Stimulated activated CD4-positive, alpha-beta T cell treated with anti-CD3 and anti-CD28 coated beads, Interleukin-1b, Interleukin-23, amount 100 ng/mL, for 24 hours (primary cell): ENCODE results near the gene ZNF892.
"Not testable (repeated sequence)": the region's sequence is repeated elsewhere in the genome, so short reads cannot be mapped to it uniquely, and the experiment has no call there.

ENCODE experiments used
- DNase-seq, 4 experiments: peaks; one replicate each; pipeline ENCODE4 v3.0.0-alpha.2; 2020; ENCODE audit warnings: low read depth in 4 of 4, low spot score in 1 of 4

ZNF892 gene

DNA sequence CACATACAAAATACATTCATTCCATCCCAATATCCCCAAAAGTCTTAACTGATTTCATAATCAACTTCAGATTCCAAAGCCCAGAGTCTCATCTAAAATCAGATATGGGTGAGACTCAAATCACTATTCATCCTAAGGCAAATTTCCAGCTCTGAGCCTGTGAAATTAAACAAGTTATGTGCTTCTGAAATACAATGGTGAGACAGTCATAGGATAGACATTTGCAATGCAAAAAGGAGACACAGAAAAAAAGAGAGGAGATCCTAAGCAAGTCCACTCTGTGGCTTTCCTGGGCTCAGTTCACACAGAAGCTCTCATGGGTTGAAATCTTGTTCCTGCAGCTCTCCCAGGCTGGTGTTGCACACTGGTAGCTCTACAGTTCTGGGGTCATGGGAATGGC lies 18.3 kb downstream of the ZNF892 start:
- no peak for DNase-seq

DNA sequence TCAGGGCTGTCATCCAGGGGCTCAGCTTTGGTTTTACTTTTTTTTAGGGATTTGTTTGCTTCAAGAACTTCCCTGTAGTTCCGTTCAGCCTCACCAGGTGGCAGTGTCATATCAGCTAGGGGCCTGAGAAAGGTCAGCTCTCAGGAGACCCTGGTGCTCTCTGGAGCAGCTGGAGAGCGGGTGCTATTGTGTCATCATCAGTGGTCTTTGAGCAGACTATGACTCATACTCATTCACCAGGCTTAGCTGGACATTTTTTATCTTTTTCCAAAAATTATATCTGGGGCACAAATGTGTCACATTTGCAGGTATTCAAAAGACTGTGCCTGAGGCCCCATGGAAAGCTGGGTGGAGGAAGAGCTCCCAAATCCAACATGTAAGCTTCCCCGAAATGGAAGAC lies 24.4 kb downstream of the ZNF892 start:
- peak in 1 of 4 experiments; percentile 15 for DNase-seq

GRCh38 chr2:95232232-95232631 lies 24.9 kb downstream of the ZNF892 start:
- no peak for DNase-seq

DNA sequence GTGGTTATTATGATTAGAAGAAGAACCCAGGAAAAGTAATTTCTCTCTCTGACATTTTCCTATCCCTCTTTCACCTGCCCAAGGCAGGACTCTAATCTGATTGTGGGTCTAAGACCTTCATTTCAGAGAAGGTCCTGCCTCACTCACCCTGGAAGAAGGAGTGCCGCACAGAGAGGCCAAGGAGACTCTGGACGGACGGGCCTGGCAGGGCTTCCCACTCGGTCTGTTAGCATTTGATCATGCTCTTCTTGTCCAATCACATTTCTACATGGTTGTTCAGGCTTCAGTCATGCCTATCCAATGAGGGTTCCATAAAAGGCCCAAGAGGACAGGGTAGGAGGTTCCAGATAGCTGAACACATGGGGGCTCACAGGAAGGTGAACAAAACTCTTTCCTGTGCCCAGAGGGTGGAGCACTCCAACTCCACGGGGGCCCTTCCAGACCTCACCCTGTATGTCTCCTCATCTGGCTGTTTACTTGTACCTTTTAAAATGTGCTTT lies 27.0 kb downstream of the ZNF892 start:
- DNase-seq = no peak

DNA sequence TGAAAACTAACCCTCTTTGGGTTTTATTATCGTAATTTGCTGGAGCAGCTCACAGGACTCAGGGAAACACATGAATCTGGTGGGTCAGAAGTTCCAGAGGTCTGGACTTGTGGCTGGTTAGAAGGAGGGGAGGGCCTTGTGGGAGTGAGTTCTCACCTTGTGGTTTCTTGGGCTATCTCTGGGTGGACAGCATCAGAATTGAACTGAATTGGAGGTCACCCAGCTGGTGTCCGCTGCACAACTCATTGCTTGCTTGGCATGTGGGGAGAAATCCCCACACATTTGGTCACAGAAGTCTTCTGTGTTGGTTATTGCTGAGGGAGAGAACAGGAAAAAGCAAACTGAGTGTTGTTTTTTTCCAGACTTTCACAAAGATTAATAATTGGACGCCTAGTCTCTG lies 27.5 kb downstream of the ZNF892 start:
- no peak for DNase-seq

- no peak for DNase-seq
Measured at GRCh38 chr2:95238131-95238530, 30.8 kb downstream of the ZNF892 start.

DNA sequence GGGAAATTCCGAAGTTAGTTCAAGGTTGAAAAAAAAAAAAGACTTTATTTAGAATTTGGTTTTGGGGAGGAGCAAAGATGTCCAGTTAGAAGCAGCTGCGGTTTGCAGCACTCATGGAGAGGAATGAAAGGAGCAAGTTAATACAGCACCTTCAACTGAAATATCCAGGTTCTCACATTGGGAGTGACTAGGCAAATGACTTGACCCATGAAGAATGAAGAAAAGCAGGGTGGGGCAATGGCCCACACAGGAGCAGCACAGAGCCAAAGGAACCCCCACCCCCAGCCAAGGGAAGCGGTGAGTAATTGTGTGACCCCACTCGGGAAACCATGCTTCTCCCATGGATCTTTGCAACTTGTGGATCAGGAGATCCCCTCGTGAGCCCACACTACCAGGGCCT lies 32.8 kb downstream of the ZNF892 start:
- no peak for DNase-seq

- DNase-seq = no peak
Measured at GRCh38 chr2:95240556-95240955, 33.2 kb downstream of the ZNF892 start.

- not testable (repeated sequence) for DNase-seq
Measured at GRCh38 chr2:95242084-95242483, 34.8 kb downstream of the ZNF892 start.
